Stimulated activated CD8-positive, alpha-beta memory T cell treated with anti-CD3 and anti-CD28 coated beads, Interleukin-7, amount 100 ng/mL, for 24 hours (primary cell): ENCODE data around the gene RGS7.
"Not testable (repeated sequence)": the region's sequence is repeated elsewhere in the genome, so short reads cannot be mapped to it uniquely, and the experiment has no call there.

Experiments used
- DNase-seq: peaks from one replicate; pipeline ENCODE4 v3.0.0-alpha.2; 2020; ENCODE audit warnings: low read depth

Gene RGS7

GRCh38 chr1:240912821-240913220 lies 444.2 kb downstream of the RGS7 start:
- no peak for DNase-seq

- DNase-seq, result no peak
Measured at GRCh38 chr1:240909701-240910457, 447.1 kb downstream of the RGS7 start.

DNA sequence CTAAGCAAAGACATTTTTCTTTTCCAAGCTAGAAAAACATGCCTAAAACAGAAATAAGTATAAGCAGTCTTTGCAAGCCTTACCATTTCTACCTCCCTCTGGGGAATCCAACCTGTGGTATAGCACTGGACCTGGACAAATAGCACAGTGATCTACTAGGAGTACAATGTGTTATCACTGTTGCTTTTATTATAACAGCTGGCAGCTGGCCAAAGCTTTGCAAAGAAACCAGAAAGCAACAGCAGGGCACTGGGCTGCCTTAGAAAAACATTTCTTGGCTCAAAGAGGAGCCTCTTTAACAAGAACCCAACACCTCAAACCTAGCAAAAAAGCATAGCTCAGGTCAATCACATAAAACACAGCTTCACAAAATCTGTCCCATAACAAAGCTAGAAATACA lies 450.5 kb downstream of the RGS7 start:
- no peak for DNase-seq

DNA sequence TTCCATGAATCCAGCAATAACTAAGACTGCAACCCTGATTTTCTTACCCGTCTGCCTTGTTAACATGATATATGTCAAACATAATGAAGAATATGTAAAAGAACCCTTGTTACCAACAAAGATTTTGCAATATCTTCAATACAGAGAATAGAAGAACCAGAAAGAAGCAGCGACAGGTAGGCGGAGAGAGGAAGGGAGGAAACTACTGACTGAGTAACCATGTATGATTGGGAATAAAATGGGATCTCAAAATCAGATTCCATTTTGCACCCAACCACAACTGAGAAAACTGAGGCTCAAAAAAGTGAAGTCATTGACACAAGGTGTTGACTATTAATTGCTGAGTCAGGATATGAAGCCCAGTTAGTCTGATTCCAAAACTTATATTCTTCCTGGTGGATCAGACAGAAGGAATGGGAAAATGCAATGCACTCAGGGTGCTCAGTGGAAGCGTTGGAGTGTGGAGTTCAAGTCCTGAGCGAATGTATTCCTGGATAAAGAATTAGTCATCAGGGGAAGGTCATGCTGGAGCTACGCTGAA lies 451.7 kb downstream of the RGS7 start:
- DNase-seq, result no peak

- DNase-seq, result not testable (repeated sequence)
Measured at GRCh38 chr1:240895424-240895823, 461.6 kb downstream of the RGS7 start.

DNA sequence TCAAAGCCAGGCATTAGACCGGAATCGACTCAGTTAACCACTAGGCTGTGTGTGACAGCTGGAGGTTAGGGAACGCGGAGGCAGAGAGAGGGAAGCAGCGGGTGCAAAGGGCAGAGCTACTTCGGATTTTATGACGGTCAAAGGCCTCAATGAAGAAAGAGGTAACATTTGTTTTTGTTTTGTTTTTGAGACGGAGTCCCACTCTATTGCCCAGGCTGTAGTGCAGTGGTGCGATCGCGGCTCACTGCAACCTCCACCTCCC lies 468.3 kb downstream of the RGS7 start:
- no peak for DNase-seq

- no peak for DNase-seq
Measured at GRCh38 chr1:240888039-240888786, 468.8 kb downstream of the RGS7 start.

DNA sequence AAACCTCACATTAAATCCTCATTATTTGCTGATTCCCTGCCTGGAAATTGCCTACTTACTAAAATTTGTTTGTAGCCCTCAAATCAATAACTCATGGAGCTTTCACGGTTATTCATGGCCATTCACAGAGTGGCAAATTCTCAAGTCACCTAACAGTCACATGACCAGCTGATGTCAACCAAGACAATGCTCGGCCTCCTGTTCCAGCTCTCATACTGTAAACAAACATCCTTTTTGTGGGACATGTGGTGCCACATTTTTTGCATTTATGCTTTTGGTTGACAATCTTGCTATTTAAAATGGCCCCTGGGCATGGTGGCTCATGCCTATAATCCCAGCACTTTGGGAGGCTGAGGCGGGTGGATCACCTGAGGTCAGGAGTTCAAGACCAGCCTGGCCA lies 473.5 kb downstream of the RGS7 start:
- no peak for DNase-seq

- DNase-seq, result not testable (repeated sequence)
Measured at GRCh38 chr1:240882656-240883308, 474.2 kb downstream of the RGS7 start.

GRCh38 chr1:240878631-240879030 lies 478.4 kb downstream of the RGS7 start:
- DNase-seq, result no peak

GRCh38 chr1:240877605-240878004 lies 479.4 kb downstream of the RGS7 start:
- DNase-seq, result no peak

GRCh38 chr1:240876071-240876470 lies 480.9 kb downstream of the RGS7 start:
- DNase-seq, result no peak

DNA sequence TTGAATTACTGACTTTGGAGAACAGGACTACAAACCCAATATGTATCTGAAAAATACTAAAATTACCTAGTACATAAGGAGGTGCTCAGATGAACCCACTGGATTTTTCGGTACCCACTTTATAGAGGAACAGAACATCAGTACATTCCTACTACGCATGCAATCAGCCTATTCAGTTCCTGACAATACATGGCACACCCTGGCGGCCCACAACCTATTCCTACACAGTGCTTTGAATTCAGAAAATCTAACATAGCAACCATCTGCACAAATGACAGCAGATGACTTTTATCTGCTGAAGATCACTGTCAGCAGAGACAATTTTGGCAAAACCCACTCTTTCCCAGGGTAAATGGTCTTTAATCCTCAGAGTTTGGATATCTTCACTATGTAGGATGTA lies 487.9 kb downstream of the RGS7 start:
- DNase-seq, result no peak

DNA sequence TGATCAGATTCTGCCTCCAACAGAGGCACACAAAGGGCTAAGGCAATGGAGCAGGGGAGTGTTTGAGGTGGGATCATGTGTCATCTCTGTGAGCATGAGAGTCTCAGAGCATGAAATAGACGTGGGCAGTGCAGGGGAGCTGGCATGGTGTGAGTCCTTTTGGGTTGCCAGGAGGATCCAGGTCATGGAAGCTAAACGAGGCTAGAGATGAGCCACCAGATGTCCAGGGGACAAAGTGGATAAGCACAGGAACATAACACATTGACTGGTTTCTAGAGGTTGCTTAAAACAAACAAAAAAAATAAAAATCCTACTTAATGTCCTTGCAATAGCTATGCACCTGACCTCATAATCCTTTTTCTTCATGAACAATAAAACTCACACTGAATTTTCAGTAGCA lies 490.3 kb downstream of the RGS7 start:
- no peak for DNase-seq

- DNase-seq, result no peak
Measured at GRCh38 chr1:240860023-240860422, 497.0 kb downstream of the RGS7 start.

- no peak for DNase-seq
Measured at GRCh38 chr1:240854367-240854766, 502.6 kb downstream of the RGS7 start.

- no peak for DNase-seq
Measured at GRCh38 chr1:240847325-240847724, 509.7 kb downstream of the RGS7 start.

DNA sequence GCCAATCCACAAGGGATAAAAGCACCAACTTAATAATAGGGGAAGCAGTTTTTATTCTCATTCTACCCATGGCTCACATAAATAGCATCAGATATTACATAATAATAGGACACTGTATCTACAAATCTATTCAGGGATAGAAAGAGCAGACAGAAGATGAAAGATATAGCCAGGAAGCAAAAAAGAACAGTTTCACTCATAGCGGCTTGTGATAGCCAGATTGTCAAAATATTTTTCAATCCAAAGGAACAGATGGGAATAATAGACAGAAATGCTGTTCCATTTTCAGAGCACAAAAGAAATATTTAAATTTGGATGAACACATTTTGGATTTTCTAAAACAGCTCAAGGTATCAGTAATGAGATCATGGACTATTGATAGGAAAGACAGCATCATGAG lies 512.5 kb downstream of the RGS7 start:
- no peak for DNase-seq

GRCh38 chr1:240843798-240844197 lies 513.2 kb downstream of the RGS7 start:
- DNase-seq, result no peak

- no peak for DNase-seq
Measured at GRCh38 chr1:240836271-240836670, 520.7 kb downstream of the RGS7 start.

- DNase-seq, result no peak
Measured at GRCh38 chr1:240835291-240835690, 521.7 kb downstream of the RGS7 start.

- no peak for DNase-seq
Measured at GRCh38 chr1:240833075-240833474, 523.9 kb downstream of the RGS7 start.

DNA sequence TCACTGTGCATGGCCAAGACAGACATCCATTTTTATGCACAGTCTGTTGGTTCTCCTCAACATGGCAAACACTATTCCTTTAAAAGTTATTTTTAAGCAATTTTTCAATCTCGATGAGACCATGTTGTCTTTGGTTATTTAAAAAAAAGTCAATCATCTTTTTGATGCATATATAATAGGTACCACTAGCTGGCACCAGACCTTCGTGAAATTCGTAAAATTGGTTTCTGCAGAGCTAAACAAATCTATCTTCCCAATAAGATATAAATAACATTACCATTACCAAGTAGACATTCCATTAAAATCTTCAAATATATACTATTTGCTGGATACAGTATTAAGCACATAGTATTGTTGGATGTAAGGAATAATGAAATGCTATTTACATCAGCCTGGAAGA lies 525.1 kb downstream of the RGS7 start:
- no peak for DNase-seq
